IPS-18c (cell line): Measurements from ENCODE around the gene ZC3H12C.

Source experiments
- H3K4me3 ChIP-seq: 2 replicates; pipeline ENCODE4 v1.7.0; 2013; ENCODE audit warnings: low read depth, mild to moderate bottlenecking, low read length, moderate library complexity; ENCODE audit not compliant: insufficient read depth
- H3K9me3 ChIP-seq: one replicate; pipeline ENCODE4 v1.6.1; 2013; ENCODE audit warnings: mild to moderate bottlenecking, low read length, moderate library complexity; ENCODE audit not compliant: control insufficient read depth, insufficient read depth

The ZC3H12C gene

GRCh38 chr11:110090466-110091026 is 2.6 kb upstream of the ZC3H12C start:
- H3K9me3 ChIP-seq = no peaks in the 10 kb centered on the region

GRCh38 chr11:110092111-110092514 is 1.1 kb upstream of the ZC3H12C start:
- H3K9me3 ChIP-seq = no peaks in the 10 kb centered on the region
- H3K4me3 ChIP-seq = peak overlapping the region; percentile 80; the same call in 1 of the 2 replicates

More at GRCh38 chr11:110090466-110091026, 2.6 kb upstream of the ZC3H12C start:
- no peak overlapping the region for H3K4me3 ChIP-seq

- H3K9me3 ChIP-seq = no peaks in the 10 kb centered on the region
- peak overlapping the region; percentile 80 for H3K4me3 ChIP-seq
Observed at GRCh38 chr11:110093407-110094297, 460 bp downstream of the ZC3H12C start.

- peak overlapping the region; percentile 80; the same call in 1 of the 2 replicates for H3K4me3 ChIP-seq
- H3K9me3 ChIP-seq = no peaks in the 10 kb centered on the region
Observed at GRCh38 chr11:110094298-110095285, 1.4 kb downstream of the ZC3H12C start.

- Histone ChIP-seq H3K4me3 (no peak overlapping the region), H3K9me3 (no peaks in the 10 kb centered on the region)
Observed at GRCh38 chr11:110095554-110095953, 2.4 kb downstream of the ZC3H12C start.

- H3K4me3 ChIP-seq = no peak overlapping the region
- no peaks in the 10 kb centered on the region for H3K9me3 ChIP-seq
Observed at GRCh38 chr11:110096496-110096895, 3.3 kb downstream of the ZC3H12C start.

GRCh38 chr11:110097459-110098012 is 4.3 kb downstream of the ZC3H12C start:
- Histone ChIP-seq H3K9me3 (peaks cover under 1% of the 10 kb centered on the region), H3K4me3 (no peak overlapping the region)

- Histone ChIP-seq H3K9me3 (peaks cover 2% of the 10 kb centered on the region), H3K4me3 (no peak overlapping the region)
Observed at GRCh38 chr11:110098645-110099044, 5.5 kb downstream of the ZC3H12C start.

GRCh38 chr11:110100476-110101240 is 7.5 kb downstream of the ZC3H12C start:
- H3K9me3 ChIP-seq = peaks cover 2% of the 10 kb centered on the region
- H3K4me3 ChIP-seq = no peak overlapping the region

- peaks cover 2% of the 10 kb centered on the region for H3K9me3 ChIP-seq
- H3K4me3 ChIP-seq = no peak overlapping the region
Observed at GRCh38 chr11:110106713-110107274, 13.6 kb downstream of the ZC3H12C start.

- Histone ChIP-seq H3K9me3 (no peaks in the 10 kb centered on the region), H3K4me3 (no peak overlapping the region)
Observed at GRCh38 chr11:110110854-110111253, 17.7 kb downstream of the ZC3H12C start.

GRCh38 chr11:110112457-110112856 is 19.3 kb downstream of the ZC3H12C start:
- no peaks in the 10 kb centered on the region for H3K9me3 ChIP-seq
- H3K4me3 ChIP-seq = no peak overlapping the region

- Histone ChIP-seq H3K9me3 (no peaks in the 10 kb centered on the region), H3K4me3 (no peak overlapping the region)
Observed at GRCh38 chr11:110113505-110113904, 20.3 kb downstream of the ZC3H12C start.

- no peak overlapping the region for H3K4me3 ChIP-seq
- no peaks in the 10 kb centered on the region for H3K9me3 ChIP-seq
Observed at GRCh38 chr11:110113973-110114372, 20.8 kb downstream of the ZC3H12C start.

GRCh38 chr11:110119317-110119716 is 26.1 kb downstream of the ZC3H12C start:
- H3K4me3 ChIP-seq = no peak overlapping the region
- no peaks in the 10 kb centered on the region for H3K9me3 ChIP-seq

GRCh38 chr11:110121204-110121603 is 28.0 kb downstream of the ZC3H12C start:
- no peak overlapping the region for H3K4me3 ChIP-seq
- H3K9me3 ChIP-seq = no peaks in the 10 kb centered on the region
